Right atrium auricular region (tissue), 2 donors: Measurements from ENCODE around the gene DCAF17. TPM values are rescaled to one million over a fixed set of nuclear protein-coding genes. Genes with fewer than 3 reads are reported as not detected.

Source experiments
- DNase-seq: peaks from one replicate; pipeline ENCODE4 v3.0.0-alpha.2; 2019; ENCODE audit warnings: low spot score
- H3K27ac ChIP-seq, 2 donors: fragments of 200-600 bp; sonication (generic); 1 replicate in 1 of 2; 2 replicates in 1 of 2; pipeline ENCODE4 v1.5.1; 2016 to 2019
- H3K27me3 ChIP-seq, 2 donors: fragments of 200-600 bp; sonication (generic); one replicate each; pipeline versions ENCODE4 v1.5.1 to v1.6.0; 2017 to 2019
- H3K36me3 ChIP-seq: fragments of 200-600 bp; sonication (generic); one replicate; pipeline ENCODE4 v1.5.1; 2016
- H3K4me1 ChIP-seq, 2 donors: fragments of 200-600 bp; sonication (generic); one replicate each; pipeline versions ENCODE4 v1.5.1 to v1.6.0; 2017 to 2019
- H3K4me3 ChIP-seq, 2 donors: fragments of 200-600 bp; sonication (generic); 1 replicate in 1 of 2; 2 replicates in 1 of 2; pipeline ENCODE4 v1.5.1; 2017 to 2019; ENCODE audit warnings: mild to moderate bottlenecking in 1 of 2, moderate library complexity in 1 of 2
- H3K9me3 ChIP-seq, 2 donors: fragments of 200-600 bp; sonication (generic); one replicate each; pipeline ENCODE4 v1.5.1; 2019
- CTCF ChIP-seq, 2 donors: fragments of 200-600 bp; sonication (generic); IDR thresholded peaks; one replicate each; pipeline ENCODE4 v1.5.1; 2019; ENCODE audit warnings: antibody characterized with exemption in 2 of 2
- total RNA-seq, 2 donors: library from RNA; depleted of rRNA; stranded (reverse); fragments of >200 nt; gene quantifications; one replicate each; pipeline ENCODE4 v1.1.0, GENCODE V29; 2016

Gene DCAF17
- total RNA-seq, 2 donors from 2014 or later, result 5.8 to 7.3 TPM

GRCh38 chr2:171483793-171484192 lies 49.8 kb downstream of the DCAF17 start:
- Histone ChIP-seq H3K27me3 (no peaks in the 10 kb centered on the region), H3K4me1 (no peaks in the 10 kb centered on the region), H3K27ac (no peak overlapping the region), H3K36me3 (peaks cover 5% of the 10 kb centered on the region), H3K4me3 (no peak overlapping the region), H3K9me3 (no peaks in the 10 kb centered on the region)
- DNase-seq, result no peak
- TF ChIP-seq CTCF (IDR thresholded peaks at IDR 0.05), result no peak

DNA sequence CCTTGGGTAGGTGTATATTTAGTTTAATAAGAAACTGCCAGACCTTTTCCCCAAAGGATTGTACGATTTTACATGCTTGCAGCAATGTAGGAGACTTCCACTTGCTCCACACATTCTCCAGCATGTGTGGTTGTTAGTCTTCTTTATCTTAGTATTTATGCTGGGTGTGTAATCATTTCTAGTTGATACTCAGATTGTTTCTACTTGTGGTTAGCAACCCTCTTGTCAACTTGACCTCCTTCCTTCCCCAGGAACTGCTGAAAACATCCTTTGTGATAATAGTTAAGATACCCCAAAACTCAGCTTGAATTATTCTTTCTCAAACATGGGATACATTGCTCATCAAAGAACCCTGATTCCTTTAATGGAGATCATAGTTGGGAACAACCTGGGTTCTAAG lies 51.1 kb downstream of the DCAF17 start:
- no peak overlapping the region for H3K27ac ChIP-seq
- TF ChIP-seq CTCF (IDR thresholded peaks at IDR 0.05), result no peak
- peaks cover 5% of the 10 kb centered on the region for H3K36me3 ChIP-seq
- peaks cover 0 to 5% of the 10 kb centered on the region in 2 donors for H3K9me3 ChIP-seq
- H3K4me3 ChIP-seq, result no peak overlapping the region
- H3K4me1 ChIP-seq, result no peaks in the 10 kb centered on the region
- DNase-seq, result no peak
- H3K27me3 ChIP-seq, result no peaks in the 10 kb centered on the region

DNA sequence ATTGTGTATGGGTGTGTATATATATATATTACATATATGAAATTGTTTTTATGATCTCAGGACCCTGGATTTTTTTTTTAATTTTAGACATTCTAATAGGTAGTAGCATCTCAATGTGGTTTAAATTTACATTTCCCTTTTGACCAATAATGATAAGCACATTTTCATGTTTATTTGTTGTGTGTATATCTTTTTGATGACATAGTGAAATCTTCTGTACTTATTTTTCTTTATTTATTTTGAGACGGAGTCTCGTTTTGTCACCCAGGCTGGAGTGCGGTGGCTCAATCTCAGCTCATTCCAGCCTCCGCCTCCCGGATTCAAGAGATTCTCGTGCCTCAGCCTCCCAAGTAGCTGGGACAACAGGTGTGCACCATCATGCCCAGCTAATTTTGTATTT lies 53.2 kb downstream of the DCAF17 start:
- H3K36me3 ChIP-seq, result peaks cover 5% of the 10 kb centered on the region
- peaks cover 0 to 5% of the 10 kb centered on the region in 2 donors for H3K9me3 ChIP-seq
- TF ChIP-seq CTCF (IDR thresholded peaks at IDR 0.05), result no peak
- H3K4me3 ChIP-seq, result no peak overlapping the region
- H3K27ac ChIP-seq, result no peak overlapping the region
- DNase-seq, result no peak
- H3K27me3 ChIP-seq, result no peaks in the 10 kb centered on the region
- no peaks in the 10 kb centered on the region for H3K4me1 ChIP-seq

- no peak for DNase-seq
- no peak for TF ChIP-seq CTCF (IDR thresholded peaks at IDR 0.05)
- no peak overlapping the region for H3K27ac ChIP-seq
- H3K4me3 ChIP-seq, result no peak overlapping the region
- H3K36me3 ChIP-seq, result peaks cover 4% of the 10 kb centered on the region
- no peaks in the 10 kb centered on the region for H3K4me1 ChIP-seq
- peaks cover 0 to 5% of the 10 kb centered on the region in 2 donors for H3K9me3 ChIP-seq
- H3K27me3 ChIP-seq, result no peaks in the 10 kb centered on the region
These were observed 53.8 kb downstream of the DCAF17 start for GRCh38 chr2:171487803-171488259.

GRCh38 chr2:171490577-171490976 lies 56.6 kb downstream of the DCAF17 start:
- H3K27me3 ChIP-seq, result no peaks in the 10 kb centered on the region
- H3K36me3 ChIP-seq, result no peaks in the 10 kb centered on the region
- no peak for DNase-seq
- peaks cover 0 to 5% of the 10 kb centered on the region in 2 donors for H3K9me3 ChIP-seq
- no peak overlapping the region for H3K4me3 ChIP-seq
- no peak overlapping the region for H3K27ac ChIP-seq
- TF ChIP-seq CTCF (IDR thresholded peaks at IDR 0.05), result no peak
- H3K4me1 ChIP-seq, result no peaks in the 10 kb centered on the region

DNA sequence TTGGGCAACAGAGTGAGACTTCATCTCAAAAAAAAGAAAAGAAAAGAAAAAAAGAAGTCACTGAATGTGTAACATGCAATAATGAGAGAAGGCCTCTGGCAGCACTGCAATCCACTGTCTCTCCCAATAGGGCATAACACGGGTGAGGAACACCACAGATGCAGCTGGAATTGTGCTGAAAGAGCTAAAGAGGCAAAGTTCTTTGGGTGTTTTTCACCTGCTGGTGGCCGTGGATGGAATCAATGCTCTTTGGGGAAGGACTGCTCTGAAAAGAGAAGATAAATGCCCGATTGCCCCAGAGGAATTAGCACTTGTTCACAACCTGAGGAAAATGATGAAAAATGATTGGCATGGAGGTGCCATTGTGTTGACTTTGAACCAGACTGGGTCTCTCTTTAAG lies 57.3 kb downstream of the DCAF17 start:
- Histone ChIP-seq H3K36me3 (no peaks in the 10 kb centered on the region), H3K27ac (no peak overlapping the region), H3K27me3 (no peaks in the 10 kb centered on the region), H3K9me3 (peaks cover 0 to 5% of the 10 kb centered on the region in 2 donors), H3K4me1 (no peaks in the 10 kb centered on the region), H3K4me3 (no peak overlapping the region)
- no peak for DNase-seq
- TF ChIP-seq CTCF (IDR thresholded peaks at IDR 0.05), result no peak
